ENCODE measurements around the gene LIMCH1.

DNA sequence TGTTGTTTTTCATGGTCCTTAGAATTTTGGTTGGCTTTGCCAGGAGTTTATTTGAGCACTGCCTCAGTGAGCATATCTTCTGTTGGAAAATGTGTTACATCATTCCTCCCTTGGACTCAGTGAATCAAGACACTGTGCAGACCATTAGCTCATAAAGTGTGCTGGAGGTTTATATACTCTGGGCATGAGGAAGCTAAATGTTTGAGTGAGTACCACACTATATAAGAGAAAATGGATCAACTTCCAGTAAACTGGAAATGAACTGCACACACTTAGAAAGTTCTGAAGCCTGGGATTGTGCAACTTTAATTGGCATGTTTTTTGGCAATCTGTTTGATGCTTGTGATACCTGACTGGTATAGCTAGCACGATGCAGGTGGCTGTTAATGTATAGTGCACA is 75.9 kb downstream of the LIMCH1 start:
- TF ChIP-seq POLR2A (IDR thresholded peaks at IDR 0.05; ENCODE audit: low read depth, low read length) = no peak
- no peak for TF ChIP-seq POLR2AphosphoS5 (IDR thresholded peaks at IDR 0.05; ENCODE audit: low read depth, low read length)
- TF ChIP-seq TAF1 (IDR thresholded peaks at IDR 0.05; ENCODE audit: low read depth, low read length) = no peak
- TF ChIP-seq SPI1 (IDR thresholded peaks at IDR 0.05; ENCODE audit: low read depth, low read length) = no peak
- no peak for TF ChIP-seq POU2F2 (IDR thresholded peaks at IDR 0.05; ENCODE audit: low read depth, low read length)

Measured in GM12891 (cell line).